ENCODE measurements around the gene SLC25A45.

GRCh38 chr11:65340226-65340625 lies 42.2 kb downstream of the SLC25A45 start:
- TF ChIP-seq CTCF (optimal IDR thresholded peaks at IDR 0.05 in 1 of 3, IDR thresholded peaks at IDR 0.05 in 1 of 3, conservative IDR thresholded peaks at IDR 0.05 in 1 of 3; ENCODE audit: extremely low read depth in 1 of 3, insufficient read depth in 2 of 3, low read length in 3 of 3) (no peak), EZH2 (IDR thresholded peaks at IDR 0.05; ENCODE audit: low read length) (no peak)

All from keratinocyte (primary cell).